Dendritic cell treated with granulocyte-macrophage colony-stimulating factor and Interleukin-4, amounts not matched to agents 40 ng/mL and 50 ng/mL, for 4 days (primary cell): ENCODE results near the gene ADNP2.

ENCODE experiments used
- H3K27ac Mint-ChIP-seq: one replicate; pipeline ENCODE4 v1.8.0; 2022; ENCODE audit warnings: mild to moderate bottlenecking, mixed read lengths
- H3K27me3 Mint-ChIP-seq: one replicate; pipeline ENCODE4 v1.8.0; 2022; ENCODE audit warnings: mild to moderate bottlenecking, mixed read lengths
- H3K36me3 Mint-ChIP-seq: one replicate; pipeline ENCODE4 v1.8.0; 2022; ENCODE audit warnings: low read depth, mixed read lengths
- H3K4me1 Mint-ChIP-seq: one replicate; pipeline ENCODE4 v1.8.0; 2022; ENCODE audit warnings: low read depth, mixed read lengths
- H3K4me3 Mint-ChIP-seq: one replicate; pipeline ENCODE4 v1.8.0; 2022; ENCODE audit warnings: mild to moderate bottlenecking, moderate library complexity, mixed read lengths
- H3K9me3 Mint-ChIP-seq: one replicate; pipeline ENCODE4 v1.8.0; 2022; ENCODE audit warnings: mixed read lengths
- intact Hi-C: fragments of 100-400 bp; cut with micrococcal nuclease; formaldehyde crosslinking; loops from one replicate; pipeline ENCODE4 v1.15.0; 2022

The ADNP2 gene

DNA sequence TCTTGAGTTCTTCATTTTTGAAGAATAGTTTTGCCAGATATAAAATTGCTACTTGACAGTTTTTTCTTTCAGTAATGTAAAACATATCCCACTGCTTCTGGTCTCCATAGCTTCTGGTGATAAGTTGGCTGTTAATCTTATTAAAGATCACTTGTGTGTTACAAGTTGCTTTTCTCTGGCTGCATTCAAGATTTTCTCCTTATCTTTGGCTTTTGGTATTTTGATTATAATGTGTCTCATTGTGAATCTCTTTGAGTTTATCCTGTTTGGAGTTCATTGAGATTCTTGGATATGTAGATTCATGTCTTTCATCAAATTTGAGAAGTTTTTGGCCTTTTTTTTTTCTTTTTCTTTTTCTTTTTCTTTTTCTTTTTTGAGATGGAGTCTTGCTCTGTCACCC, 20.2 kb upstream of the ADNP2 start:
- H3K27ac Mint-ChIP-seq: no peak overlapping the region
- no peak overlapping the region for H3K4me3 Mint-ChIP-seq
- intact Hi-C loops: no loop called here
- H3K27me3 Mint-ChIP-seq: no peaks in the 10 kb centered on the region
- H3K4me1 Mint-ChIP-seq: no peaks in the 10 kb centered on the region
- H3K36me3 Mint-ChIP-seq: no peaks in the 10 kb centered on the region
- peaks cover 70% of the 10 kb centered on the region for H3K9me3 Mint-ChIP-seq

DNA sequence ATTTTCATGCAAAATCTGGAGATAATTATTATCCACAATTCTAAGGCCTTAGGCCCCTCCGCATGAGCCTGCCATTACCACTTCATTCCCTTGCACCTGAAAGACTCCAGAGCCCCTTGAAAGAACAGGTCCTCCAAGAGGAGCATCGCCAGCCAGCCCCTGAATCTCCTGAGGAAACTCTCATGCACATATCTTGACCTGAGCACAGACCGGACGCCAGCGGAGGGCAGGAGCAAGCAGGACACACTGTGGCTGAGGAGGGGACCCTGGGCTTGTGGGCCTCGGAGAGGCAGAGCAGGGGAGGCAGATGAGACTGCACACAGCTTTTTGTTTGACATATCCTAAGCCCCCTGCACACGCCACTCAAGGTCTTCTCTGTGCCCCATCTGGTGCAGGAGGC, 13.6 kb upstream of the ADNP2 start:
- peaks cover 21% of the 10 kb centered on the region for H3K9me3 Mint-ChIP-seq
- no peaks in the 10 kb centered on the region for H3K36me3 Mint-ChIP-seq
- no peak overlapping the region for H3K4me3 Mint-ChIP-seq
- no peak overlapping the region for H3K27ac Mint-ChIP-seq
- no peaks in the 10 kb centered on the region for H3K4me1 Mint-ChIP-seq
- intact Hi-C loops: no loop called here
- no peaks in the 10 kb centered on the region for H3K27me3 Mint-ChIP-seq

DNA sequence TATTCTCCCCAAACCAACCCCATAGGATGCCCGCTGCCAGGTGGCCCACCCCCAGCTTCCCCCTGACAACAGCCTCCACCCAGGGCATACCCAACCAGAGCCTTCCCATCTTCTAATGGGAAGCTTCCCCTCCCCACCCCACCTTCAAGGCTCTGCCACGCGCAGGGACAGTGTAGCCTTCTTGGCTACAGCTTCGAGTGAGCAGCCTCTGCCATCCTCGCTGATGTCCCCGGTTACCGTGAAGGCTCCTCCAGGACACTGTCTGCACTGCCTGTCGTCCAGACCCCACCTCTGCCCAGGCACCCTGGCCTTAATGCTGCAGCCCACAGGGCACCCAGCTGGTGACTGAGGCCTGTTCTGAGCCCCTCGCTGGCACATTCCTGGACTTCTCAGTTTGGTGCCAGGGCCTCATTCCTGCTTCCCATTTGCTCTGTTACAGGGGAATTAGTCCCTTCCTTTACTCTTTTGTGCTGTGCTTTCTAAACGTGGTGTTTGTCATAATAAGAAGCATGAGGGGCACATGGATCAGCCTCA, 13.0 kb upstream of the ADNP2 start:
- intact Hi-C loops: no loop called here
- Mint-ChIP-seq H3K4me1 (no peaks in the 10 kb centered on the region), H3K27ac (no peak overlapping the region), H3K27me3 (peaks cover 2% of the 10 kb centered on the region), H3K9me3 (peaks cover 21% of the 10 kb centered on the region), H3K4me3 (no peak overlapping the region), H3K36me3 (no peaks in the 10 kb centered on the region)

DNA sequence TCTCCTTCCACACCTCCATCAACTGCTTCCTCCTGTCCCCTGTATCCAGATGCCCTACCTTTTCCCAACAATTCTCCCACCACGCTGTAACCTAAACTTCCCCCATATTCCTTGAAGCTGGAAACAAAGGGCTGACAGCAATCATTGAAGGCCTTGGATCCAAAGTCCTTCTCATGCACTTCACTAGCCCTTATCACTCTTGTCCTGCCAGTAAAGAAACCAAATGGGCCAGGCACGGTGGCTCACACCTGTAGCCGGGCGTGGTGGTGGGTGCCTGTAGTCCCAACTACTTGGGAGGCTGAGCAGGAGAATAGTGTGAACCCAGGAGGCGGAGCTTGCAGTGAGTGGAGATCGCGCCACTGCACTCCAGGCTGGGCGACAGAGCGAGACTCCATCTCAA, 11.9 kb upstream of the ADNP2 start:
- Mint-ChIP-seq H3K36me3 (no peaks in the 10 kb centered on the region), H3K27me3 (peaks cover 2% of the 10 kb centered on the region), H3K9me3 (peaks cover 18% of the 10 kb centered on the region), H3K27ac (no peak overlapping the region), H3K4me1 (no peaks in the 10 kb centered on the region), H3K4me3 (no peak overlapping the region)
- intact Hi-C loops: no loop called here

DNA sequence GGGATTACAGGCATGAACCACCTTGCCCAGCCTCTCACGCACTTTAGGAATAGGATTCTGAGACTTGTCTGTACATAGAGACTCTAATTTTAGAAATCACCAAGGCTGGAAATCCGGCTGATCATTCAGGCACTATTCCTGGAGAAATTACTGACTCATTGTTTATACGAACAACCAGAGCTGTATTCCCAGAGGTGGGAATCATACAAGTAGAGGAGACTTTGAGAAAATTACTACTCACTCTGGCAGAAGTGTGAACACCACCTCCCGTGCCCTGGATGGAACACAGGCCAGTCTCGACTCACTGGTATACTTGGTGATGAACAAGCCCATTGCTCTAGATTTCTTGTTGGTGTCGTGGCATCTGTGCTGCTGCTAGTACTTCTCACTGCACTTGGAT, 5.8 kb upstream of the ADNP2 start:
- Mint-ChIP-seq H3K9me3 (peaks cover 18% of the 10 kb centered on the region), H3K27me3 (peaks cover 5% of the 10 kb centered on the region), H3K4me1 (no peaks in the 10 kb centered on the region), H3K4me3 (no peak overlapping the region), H3K36me3 (no peaks in the 10 kb centered on the region), H3K27ac (no peak overlapping the region)
- intact Hi-C loops: no loop called here

DNA sequence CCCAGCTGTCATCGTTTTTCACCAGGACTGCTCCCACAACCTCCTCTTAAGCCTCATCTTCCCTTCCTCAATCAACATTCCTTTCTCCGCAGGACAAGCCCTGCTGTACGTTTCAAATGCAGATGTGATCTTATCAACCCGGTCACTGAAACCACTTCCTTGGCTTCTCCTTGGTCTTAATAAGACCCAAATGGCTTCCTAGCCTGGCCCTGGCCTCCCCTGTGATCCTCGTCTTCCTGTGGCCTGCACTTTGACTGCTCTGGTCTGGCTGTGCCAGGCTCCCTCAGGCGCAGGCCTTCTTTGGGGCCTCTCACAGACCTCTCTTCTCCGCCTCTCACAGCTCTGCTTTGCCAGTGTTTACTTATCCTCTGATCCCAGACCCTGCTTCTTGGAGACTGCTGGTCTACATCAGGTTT, 4.7 kb upstream of the ADNP2 start:
- Mint-ChIP-seq H3K36me3 (no peaks in the 10 kb centered on the region), H3K9me3 (peaks cover 16% of the 10 kb centered on the region), H3K4me3 (no peak overlapping the region), H3K27me3 (peaks cover 5% of the 10 kb centered on the region), H3K4me1 (no peaks in the 10 kb centered on the region), H3K27ac (no peak overlapping the region)
- intact Hi-C loops: no loop called here

DNA sequence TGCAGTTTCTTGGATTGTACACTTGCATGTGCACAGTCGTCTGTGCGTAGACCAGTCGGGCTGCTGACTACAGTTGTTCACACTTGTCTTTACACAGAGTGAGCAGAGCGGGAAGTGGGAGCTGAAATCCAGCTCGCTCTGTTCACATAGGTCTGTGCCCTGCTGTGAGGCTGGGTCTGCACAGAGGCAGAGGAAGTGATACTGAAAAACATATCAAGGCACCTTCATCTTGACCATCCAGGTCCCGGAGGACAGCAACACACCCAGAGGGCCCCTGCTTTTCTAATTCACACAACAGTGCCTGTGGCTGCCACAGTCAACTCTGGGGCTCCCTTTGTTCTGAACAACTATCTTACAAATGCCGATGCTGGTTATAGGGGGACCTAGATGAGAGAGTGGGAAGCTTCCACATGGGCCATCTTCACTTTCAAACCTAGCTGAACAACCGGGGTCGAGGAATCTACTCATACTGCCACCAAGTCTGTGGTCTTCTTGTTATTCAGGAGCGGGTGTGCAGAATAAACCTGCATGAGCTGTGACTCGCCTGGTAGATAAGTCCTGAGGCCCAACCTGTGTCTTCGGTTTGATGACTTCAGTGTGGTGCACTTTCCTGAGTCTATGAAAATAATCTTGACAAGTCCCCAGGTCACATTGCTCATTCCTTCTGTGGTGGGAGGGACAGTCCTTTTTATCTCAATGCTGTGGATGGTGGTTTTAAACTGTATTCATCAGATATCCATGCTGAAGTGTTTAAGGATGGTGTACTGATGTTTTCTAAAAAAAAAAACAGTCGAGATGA, 3.5 kb upstream of the ADNP2 start:
- Mint-ChIP-seq H3K36me3 (no peaks in the 10 kb centered on the region), H3K27me3 (peaks cover 5% of the 10 kb centered on the region), H3K4me1 (peaks cover 5% of the 10 kb centered on the region), H3K4me3 (no peak overlapping the region), H3K27ac (no peak overlapping the region), H3K9me3 (peaks cover 8% of the 10 kb centered on the region)
- intact Hi-C loops: no loop called here

DNA sequence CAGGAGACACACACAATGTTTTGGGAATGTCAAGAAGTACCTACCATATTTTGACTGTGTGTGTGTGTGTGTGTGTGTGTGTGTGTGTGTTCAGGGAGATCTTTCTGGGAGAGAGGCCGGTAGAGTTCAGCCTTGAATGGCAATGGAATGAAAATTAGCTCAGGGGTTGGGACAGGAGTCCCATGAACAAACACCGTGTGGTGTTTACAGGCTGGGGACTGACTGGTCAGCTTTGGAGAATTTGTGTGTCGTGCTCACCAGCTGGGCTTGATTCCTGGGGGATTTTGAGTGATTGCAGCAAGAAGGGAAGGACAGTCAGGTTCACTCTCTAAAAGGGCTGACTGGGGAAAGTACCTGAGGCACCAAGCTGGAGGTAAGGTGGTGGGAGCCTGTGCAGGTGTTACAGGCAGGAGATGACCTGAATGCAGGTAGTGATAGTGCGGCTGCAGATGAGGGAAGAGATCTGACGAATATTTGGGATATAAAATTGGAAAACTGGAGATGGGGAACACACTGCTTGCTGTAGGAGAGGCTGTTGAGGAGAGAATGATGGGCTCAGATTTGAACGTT, 2.5 kb upstream of the ADNP2 start:
- Mint-ChIP-seq H3K4me3 (no peak overlapping the region), H3K4me1 (peaks cover 9% of the 10 kb centered on the region), H3K27me3 (peaks cover 3% of the 10 kb centered on the region), H3K36me3 (no peaks in the 10 kb centered on the region), H3K9me3 (no peaks in the 10 kb centered on the region), H3K27ac (no peak overlapping the region)
- intact Hi-C loops: no loop called here

DNA sequence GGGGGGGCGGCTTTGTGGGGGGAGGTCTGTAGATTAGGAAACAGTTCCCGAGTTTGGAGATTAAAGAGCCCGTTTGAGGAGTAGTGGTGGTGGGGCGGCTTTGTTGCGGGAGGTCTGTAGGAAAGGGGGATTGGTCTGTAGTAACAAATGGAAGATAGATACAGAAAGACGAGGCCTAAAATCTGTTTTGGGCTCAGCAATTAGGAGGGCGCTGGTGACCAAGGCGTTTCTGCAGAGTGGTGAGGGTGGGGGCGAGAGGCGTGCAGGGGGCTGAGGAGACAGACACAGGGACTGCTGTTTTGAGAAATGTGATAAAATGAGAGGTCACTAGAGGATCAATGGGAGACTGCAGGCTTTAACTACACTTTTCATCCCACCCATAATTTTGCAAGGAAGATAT, 1.6 kb upstream of the ADNP2 start:
- no peaks in the 10 kb centered on the region for H3K36me3 Mint-ChIP-seq
- no peaks in the 10 kb centered on the region for H3K9me3 Mint-ChIP-seq
- intact Hi-C loops: no loop called here
- no peak overlapping the region for H3K4me3 Mint-ChIP-seq
- peak overlapping the region; percentile 27 for H3K27ac Mint-ChIP-seq
- H3K4me1 Mint-ChIP-seq: peaks cover 10% of the 10 kb centered on the region
- H3K27me3 Mint-ChIP-seq: peaks cover 3% of the 10 kb centered on the region

DNA sequence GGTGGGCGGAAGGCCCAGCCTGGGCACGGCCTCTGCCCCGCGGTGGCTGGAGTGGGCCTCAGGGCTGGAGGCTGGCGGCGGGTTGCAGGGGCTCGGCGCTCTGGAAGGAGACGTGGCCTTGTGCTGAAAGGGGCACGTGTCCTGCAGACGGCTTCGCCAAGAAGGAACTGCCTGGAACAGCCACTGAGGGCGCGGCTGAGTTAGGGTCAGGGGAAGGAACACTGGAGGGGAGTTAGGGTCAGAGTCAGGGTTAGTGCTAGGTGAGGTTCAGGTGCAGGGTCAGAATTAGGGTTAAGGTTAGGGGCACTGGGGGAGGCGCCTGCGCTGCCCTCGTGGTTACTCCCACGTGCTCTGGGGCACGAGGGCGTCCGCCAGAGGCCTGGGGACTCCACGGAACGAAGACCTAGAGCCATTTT, 933 bp upstream of the ADNP2 start:
- intact Hi-C loops: loop anchor here (2.0 kb wide), 1 partner anchor 73 kb away; the partner anchor contains the start of gene RBFA
- Mint-ChIP-seq H3K9me3 (no peaks in the 10 kb centered on the region), H3K4me1 (peaks cover 17% of the 10 kb centered on the region), H3K27ac (peak overlapping the region; percentile 27), H3K36me3 (no peaks in the 10 kb centered on the region), H3K27me3 (peaks cover 3% of the 10 kb centered on the region), H3K4me3 (peak overlapping the region; percentile 5)

DNA sequence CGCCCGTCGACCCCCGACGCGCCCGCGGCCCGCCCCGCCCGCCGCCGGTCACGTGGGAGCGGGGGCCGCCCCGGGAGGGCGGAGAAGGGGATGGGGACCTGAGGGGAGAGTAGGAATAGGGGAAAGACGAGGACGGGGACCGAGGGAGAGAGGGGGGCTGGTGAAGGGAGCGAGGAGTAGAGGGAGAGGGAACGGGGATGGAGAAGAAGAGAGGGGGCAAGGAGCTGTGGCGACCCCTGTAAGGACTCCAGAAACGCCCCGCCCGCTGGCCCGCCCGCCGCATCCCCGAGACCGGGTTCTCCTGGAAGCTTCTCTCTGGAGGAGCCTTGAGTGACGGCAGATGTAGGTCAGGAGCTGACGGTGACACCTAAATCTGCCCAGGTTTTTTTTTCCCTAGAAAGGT, 615 bp downstream of the ADNP2 start:
- Mint-ChIP-seq H3K27me3 (no peaks in the 10 kb centered on the region), H3K36me3 (peaks cover 4% of the 10 kb centered on the region), H3K9me3 (no peaks in the 10 kb centered on the region), H3K4me3 (peak overlapping the region; percentile 79), H3K27ac (peak overlapping the region; percentile 78), H3K4me1 (peaks cover 25% of the 10 kb centered on the region)
- intact Hi-C loops: loop anchor here (2.0 to 5.0 kb wide), 3 partner anchors 38 to 122 kb away; partner anchors contain the start of genes RBFA and TXNL4A

DNA sequence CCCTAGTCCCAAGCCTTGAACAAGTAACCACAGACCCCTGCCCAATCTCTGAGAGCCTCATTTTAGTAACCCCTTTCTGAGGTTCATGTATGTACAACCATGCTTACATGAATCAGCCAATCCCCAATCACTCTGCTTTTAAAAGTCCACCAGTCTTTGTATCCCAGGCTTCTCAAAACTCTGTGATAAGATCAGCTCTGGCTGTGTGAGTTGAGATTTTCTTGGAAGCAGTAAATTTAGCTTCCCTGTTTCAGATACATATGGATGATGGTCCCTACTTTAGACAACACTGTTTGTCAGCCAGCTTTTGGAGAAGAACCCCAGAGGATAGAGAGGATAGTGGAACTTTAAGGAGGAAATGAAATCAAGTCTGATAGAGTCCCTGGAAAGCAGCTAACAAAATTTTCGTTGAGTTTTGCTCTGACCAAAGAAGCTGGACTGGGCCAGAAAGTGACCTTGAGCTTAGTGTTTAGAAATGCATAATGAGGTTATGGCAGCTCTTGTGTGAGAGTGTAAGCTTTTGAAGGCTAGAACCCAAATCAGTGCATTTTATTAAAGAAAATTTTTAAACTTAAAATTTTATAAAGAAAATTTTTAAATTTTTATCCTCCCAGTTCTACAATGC, 3.7 kb downstream of the ADNP2 start:
- peaks cover 15% of the 10 kb centered on the region for H3K36me3 Mint-ChIP-seq
- peak overlapping the region; percentile 42 for H3K27ac Mint-ChIP-seq
- peaks cover 25% of the 10 kb centered on the region for H3K4me1 Mint-ChIP-seq
- H3K27me3 Mint-ChIP-seq: no peaks in the 10 kb centered on the region
- H3K9me3 Mint-ChIP-seq: no peaks in the 10 kb centered on the region
- intact Hi-C loops: loop anchor here (5.0 kb wide), 2 partner anchors 35 to 125 kb away; partner anchors contain the start of gene TXNL4A
- no peak overlapping the region for H3K4me3 Mint-ChIP-seq

DNA sequence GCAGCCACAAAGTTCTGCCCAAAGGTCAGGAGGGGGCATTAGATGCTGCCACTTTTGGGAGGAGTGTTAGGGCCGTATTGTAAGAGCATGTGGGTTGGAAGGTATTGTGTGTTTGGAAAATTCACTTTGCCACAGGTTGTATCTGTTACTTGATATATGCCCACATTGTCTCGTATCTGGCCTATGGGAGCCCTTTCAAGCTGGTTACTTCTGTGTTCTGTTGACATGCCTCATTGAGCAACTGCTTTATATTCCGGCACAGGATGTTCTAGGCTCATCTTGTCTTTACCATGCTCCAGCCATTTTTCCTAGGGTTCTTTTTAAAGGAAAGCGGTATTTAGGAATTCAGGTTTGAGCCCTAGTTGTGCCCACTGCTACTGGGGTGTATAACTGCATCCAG, 6.0 kb downstream of the ADNP2 start:
- H3K27ac Mint-ChIP-seq: no peak overlapping the region
- peaks cover 38% of the 10 kb centered on the region for H3K36me3 Mint-ChIP-seq
- H3K4me3 Mint-ChIP-seq: no peak overlapping the region
- intact Hi-C loops: no loop called here
- H3K9me3 Mint-ChIP-seq: no peaks in the 10 kb centered on the region
- no peaks in the 10 kb centered on the region for H3K27me3 Mint-ChIP-seq
- H3K4me1 Mint-ChIP-seq: peaks cover 25% of the 10 kb centered on the region

DNA sequence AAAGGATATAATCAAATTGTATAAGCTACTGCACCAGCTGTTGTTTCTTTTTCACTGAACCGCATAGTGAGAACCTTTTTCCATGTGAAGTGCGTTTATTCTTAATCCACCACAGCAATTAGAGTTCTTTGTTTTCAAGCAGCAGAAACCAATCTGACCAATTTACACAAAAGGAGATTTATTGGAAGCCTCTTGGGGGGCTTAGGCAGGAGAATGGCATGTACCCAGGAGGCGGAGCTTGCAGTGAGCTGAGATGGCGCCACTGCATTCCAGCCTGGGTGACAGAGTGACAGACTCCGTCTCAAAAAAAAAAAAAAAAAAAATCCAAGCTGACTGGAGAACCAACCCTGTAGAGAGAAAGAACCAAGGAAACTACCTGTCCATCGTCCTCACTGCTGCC, 10.0 kb downstream of the ADNP2 start:
- Mint-ChIP-seq H3K27me3 (no peaks in the 10 kb centered on the region), H3K9me3 (no peaks in the 10 kb centered on the region), H3K4me3 (no peak overlapping the region), H3K4me1 (no peaks in the 10 kb centered on the region), H3K36me3 (peaks cover 78% of the 10 kb centered on the region), H3K27ac (no peak overlapping the region)
- intact Hi-C loops: no loop called here
